T47D (cell line): ENCODE data around the gene HS6ST2.

Experiments used
- DNase-seq, 2 experiments: peaks; one replicate each; pipeline versions ENCODE4 v3.0.0 to v3.0.0-alpha.2; 2011 to 2012; ENCODE audit warnings: low read depth in 1 of 2, low spot score in 1 of 2
- JUND ChIP-seq: IDR thresholded peaks from 2 replicates; pipeline ENCODE4 v1.6.1; 2012; ENCODE audit warnings: low read depth
- in situ Hi-C: cut with HindIII; loops from 2 replicates; pipeline ENCODE4 v1.10.0; 2016; ENCODE audit warnings: low sequenced_read_pairs, low pct_unique_long_range_greater_than_20kb

HS6ST2 gene

DNA sequence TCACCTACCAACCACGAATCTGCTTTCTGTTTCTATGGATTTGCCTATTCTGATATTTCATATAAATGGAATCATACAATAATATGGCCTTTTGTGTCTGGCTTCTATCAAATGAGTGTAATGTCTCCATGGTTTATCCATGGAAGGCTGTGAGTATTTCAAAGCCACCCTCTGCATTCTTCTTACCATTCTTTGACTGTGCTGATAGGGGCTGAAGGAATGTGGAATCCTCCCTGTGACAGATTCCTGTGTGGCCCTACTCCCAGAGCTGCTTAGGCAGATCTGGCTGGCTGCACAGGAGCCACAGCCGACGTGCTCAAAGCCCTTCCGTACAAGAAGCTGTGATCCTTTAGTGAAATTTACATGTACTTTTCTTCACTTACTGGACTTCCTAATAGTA, 163.2 kb downstream of the HS6ST2 start:
- TF ChIP-seq JUND, result no peak
- DNase-seq, result no peak
- in situ Hi-C loops, result no loop called here

GRCh38 chrX:132791714-132792113, 166.7 kb downstream of the HS6ST2 start:
- no peak for TF ChIP-seq JUND
- DNase-seq, result no peak
- in situ Hi-C loops, result no loop called here

DNA sequence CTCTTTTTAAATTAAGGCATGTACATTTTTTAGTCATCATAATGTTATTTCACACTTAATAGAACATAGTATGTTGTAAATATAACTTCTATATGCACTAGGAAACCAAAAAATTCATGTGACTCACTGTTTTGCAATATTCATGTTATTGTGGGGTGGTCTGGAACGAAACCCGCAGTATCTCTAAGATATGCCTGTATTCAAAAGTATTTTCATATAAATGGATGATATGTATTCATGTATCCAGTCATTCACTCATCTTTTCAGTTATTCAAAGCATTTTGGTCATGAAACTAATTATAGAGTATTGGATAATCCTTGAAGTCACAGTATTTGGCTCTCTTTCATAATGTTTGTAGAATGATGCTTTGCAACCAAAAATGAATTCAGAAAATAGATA, 168.1 kb downstream of the HS6ST2 start:
- TF ChIP-seq JUND, result no peak
- DNase-seq, result no peak
- in situ Hi-C loops, result no loop called here

GRCh38 chrX:132786217-132786616, 172.2 kb downstream of the HS6ST2 start:
- no peak for TF ChIP-seq JUND
- DNase-seq, result no peak
- in situ Hi-C loops, result no loop called here

- no peak for DNase-seq
- in situ Hi-C loops, result no loop called here
- no peak for TF ChIP-seq JUND
Measured at GRCh38 chrX:132778917-132779316, 179.5 kb downstream of the HS6ST2 start.

- DNase-seq, result no peak
- TF ChIP-seq JUND, result no peak
- in situ Hi-C loops, result no loop called here
Measured at GRCh38 chrX:132776486-132777210, 181.8 kb downstream of the HS6ST2 start.

- no peak for DNase-seq
- no peak for TF ChIP-seq JUND
- in situ Hi-C loops, result no loop called here
Measured at GRCh38 chrX:132775263-132775823, 183.1 kb downstream of the HS6ST2 start.

DNA sequence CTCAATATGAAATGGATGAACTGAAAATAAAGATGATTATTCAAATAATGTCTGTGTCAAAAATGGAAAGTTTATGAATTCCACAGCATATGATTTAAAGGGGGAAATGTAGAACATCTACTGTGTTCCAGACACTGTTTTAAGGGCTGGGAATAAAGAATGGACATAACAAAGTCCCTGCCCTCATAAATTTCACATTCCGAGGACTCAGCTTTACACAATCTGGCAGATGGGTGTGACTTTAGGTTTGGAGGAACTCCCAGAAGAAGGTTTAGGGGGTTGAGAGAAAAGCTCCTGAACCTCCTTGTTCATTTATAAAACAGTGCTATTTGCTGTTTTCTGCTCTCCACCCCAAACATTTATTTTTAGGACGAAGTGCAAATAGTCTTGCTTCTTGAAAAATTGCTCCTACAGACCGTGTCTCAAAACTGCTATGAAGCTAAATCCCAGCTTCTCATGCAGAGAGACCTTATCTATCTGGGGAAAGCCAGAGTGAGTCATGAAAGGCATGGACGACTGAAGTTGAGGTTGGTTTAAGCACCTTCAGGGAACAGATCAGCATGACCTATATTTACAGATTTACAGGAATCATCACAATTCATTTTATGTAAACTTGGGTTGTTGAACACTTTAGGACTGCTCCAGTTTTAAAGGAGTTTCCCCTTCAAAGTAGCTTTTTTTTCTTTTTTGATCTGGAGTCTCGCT, 184.3 kb downstream of the HS6ST2 start:
- in situ Hi-C loops, result no loop called here
- DNase-seq, result no peak
- TF ChIP-seq JUND, result no peak

- in situ Hi-C loops, result no loop called here
- no peak for TF ChIP-seq JUND
- no peak for DNase-seq
Measured at GRCh38 chrX:132769609-132770008, 188.8 kb downstream of the HS6ST2 start.

DNA sequence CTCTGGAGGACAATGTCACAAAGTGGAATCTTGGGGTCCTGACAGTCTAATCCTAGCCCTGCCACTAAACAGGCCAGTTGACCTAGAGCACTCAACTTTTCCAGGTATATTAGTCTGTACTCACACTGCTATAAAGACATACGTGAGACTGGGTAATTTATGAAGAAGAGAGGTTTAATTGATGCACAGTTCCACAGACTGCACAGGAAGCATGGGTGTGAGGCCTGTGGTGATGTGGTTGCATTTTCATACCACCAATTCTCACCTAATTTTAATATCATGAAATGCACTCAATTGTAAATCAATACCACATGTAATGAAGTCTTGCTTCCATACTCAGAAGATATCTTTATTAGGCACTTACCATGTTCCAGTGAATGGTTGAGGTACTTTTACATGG, 192.0 kb downstream of the HS6ST2 start:
- no peak for DNase-seq
- no peak for TF ChIP-seq JUND
- in situ Hi-C loops, result no loop called here

- in situ Hi-C loops, result no loop called here
- TF ChIP-seq JUND, result no peak
- no peak for DNase-seq
Measured at GRCh38 chrX:132763528-132763927, 194.9 kb downstream of the HS6ST2 start.

DNA sequence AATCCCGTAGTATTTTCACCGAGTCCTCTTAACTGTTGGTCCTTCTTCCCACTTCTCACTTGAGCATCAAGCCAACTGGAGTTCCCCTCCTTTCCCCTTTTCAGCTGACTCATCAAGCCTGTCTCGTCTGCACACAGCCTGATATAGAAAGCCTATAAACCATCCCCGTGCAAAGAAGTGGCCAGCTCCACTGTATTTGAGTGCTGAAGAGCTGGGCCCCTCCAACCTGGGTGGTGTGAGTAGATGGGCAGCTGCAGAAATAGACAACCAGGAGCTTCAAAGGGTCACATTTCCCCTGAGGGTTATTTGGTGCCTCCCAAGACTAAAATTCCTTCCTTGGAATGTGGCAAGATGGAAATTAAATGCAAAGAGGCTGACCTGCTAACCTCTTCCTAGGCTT, 199.7 kb downstream of the HS6ST2 start:
- no peak for DNase-seq
- TF ChIP-seq JUND, result no peak
- in situ Hi-C loops, result no loop called here

DNA sequence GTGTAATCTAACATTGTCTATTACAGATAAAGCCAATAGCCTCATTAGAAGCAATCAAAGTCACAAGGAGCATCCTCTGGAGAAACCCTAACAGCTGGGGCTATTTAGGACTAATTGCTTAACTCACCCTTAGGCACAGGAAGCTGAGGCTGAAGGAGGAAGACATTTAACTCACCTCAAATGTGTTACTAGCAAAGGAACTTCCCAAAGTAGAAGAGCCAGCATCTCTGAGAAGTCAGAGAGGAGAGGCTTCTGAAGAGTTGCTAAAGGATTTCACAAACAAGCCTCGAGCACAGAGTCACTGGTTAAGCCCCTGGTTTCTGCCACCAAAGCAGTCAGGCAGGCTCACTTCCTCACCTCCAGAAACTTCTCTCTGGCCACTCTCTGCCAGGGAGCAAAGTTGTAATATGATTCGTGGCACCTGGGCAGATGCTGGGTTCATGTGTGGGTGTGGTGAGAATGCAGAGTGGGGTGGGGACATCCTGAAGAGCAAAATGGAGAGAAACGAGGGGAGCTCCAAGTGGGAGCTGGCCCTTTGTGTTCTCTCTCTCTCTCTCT, 201.3 kb downstream of the HS6ST2 start:
- no peak for TF ChIP-seq JUND
- in situ Hi-C loops, result no loop called here
- DNase-seq, result no peak
